ENCODE measurements around the gene AHSA1. TPM values are rescaled to one million over a fixed set of nuclear protein-coding genes. Genes with fewer than 3 reads are reported as not detected.

AHSA1 gene
- total RNA-seq, 1 experiment from 2014 or later, result 190 TPM

DNA sequence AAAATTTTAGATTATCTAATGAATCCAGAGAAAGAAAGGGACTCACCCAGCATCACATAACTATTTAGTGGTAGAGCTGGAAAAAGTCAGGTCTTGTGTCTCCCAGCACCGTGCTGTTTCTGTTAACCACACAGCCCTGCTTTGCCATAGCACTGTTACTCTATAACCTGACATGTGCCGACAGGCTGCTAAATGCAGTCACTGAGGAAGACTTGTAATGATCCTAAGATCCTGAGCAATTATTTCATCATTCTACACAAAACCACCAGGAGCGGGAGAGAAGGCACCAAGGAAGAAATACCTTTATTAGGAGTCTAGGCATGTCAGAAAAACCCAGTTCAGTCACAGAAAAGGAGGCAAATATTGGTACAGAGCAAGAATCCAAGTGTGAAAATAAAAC, 31.5 kb upstream of the AHSA1 start:
- H4K20me1 ChIP-seq (ENCODE audit: control insufficient read depth, insufficient read depth, insufficient read length), result no peaks in the 10 kb centered on the region
- H2BK15ac ChIP-seq (ENCODE audit: low read depth, low read length), result no peak overlapping the region
- no CpG with 5 or more reads among the region's 3 CpGs for WGBS (ENCODE audit: extremely low coverage, insufficient read length, low lambda C conversion rate)
- no peak overlapping the region for H3T11ph ChIP-seq (ENCODE audit: low read length)
- H3K56ac ChIP-seq (ENCODE audit: insufficient read length, low read depth, low read length), result no peak overlapping the region
- no peak overlapping the region for H3K23ac ChIP-seq (ENCODE audit: insufficient read length, low read depth, low read length)
- H3K9me3 ChIP-seq (ENCODE audit: control insufficient read depth, low read depth, low read length), result no peaks in the 10 kb centered on the region
- H3K79me1 ChIP-seq (ENCODE audit: insufficient read depth, low read depth, low read length, poor library complexity, severe bottlenecking), result no peaks in the 10 kb centered on the region
- H4K5ac ChIP-seq (ENCODE audit: insufficient read length, low read depth, low read length), result no peak overlapping the region
- no peak overlapping the region for H2BK20ac ChIP-seq (ENCODE audit: low read depth, low read length, poor library complexity, severe bottlenecking)
- H3K23me2 ChIP-seq (ENCODE audit: insufficient read length, low read depth, low read length, poor library complexity, severe bottlenecking), result no peaks in the 10 kb centered on the region
- Mint-ChIP-seq H3K4me3 (no peak overlapping the region), H3K27ac (no peak overlapping the region), H3K36me3 (ENCODE audit: insufficient read depth in 1 of 3, low read depth in 3 of 3) (peaks cover 18 to 66% (median 61%) of the 10 kb centered on the region in 3 experiments), H3K4me1 (peaks cover 9% of the 10 kb centered on the region in 2 experiments), H3K27me3 (ENCODE audit: low read depth) (no peaks in the 10 kb centered on the region), H3K9me3 (no peaks in the 10 kb centered on the region)
- H3K27ac ChIP-seq (ENCODE audit: insufficient read length, low read depth, low read length), result no peak overlapping the region
- H3K14ac ChIP-seq (ENCODE audit: insufficient read depth, low read length), result no peak overlapping the region
- TF ChIP-seq, protein P1, sequence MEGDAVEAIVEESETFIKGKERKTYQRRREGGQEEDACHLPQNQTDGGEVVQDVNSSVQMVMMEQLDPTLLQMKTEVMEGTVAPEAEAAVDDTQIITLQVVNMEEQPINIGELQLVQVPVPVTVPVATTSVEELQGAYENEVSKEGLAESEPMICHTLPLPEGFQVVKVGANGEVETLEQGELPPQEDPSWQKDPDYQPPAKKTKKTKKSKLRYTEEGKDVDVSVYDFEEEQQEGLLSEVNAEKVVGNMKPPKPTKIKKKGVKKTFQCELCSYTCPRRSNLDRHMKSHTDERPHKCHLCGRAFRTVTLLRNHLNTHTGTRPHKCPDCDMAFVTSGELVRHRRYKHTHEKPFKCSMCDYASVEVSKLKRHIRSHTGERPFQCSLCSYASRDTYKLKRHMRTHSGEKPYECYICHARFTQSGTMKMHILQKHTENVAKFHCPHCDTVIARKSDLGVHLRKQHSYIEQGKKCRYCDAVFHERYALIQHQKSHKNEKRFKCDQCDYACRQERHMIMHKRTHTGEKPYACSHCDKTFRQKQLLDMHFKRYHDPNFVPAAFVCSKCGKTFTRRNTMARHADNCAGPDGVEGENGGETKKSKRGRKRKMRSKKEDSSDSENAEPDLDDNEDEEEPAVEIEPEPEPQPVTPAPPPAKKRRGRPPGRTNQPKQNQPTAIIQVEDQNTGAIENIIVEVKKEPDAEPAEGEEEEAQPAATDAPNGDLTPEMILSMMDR (conservative IDR thresholded peaks at IDR 0.05), result no peak
- H3K9ac ChIP-seq (ENCODE audit: extremely low read depth, insufficient read length, low read length), result no peak overlapping the region
- no peak overlapping the region for H2BK5ac ChIP-seq (ENCODE audit: insufficient read length, low read length)
- H4K8ac ChIP-seq (replicated peaks; ENCODE audit: insufficient read length, low read depth, low read length), result no peak overlapping the region
- H2BK12ac ChIP-seq (ENCODE audit: insufficient read length, low read depth, low read length), result no peak overlapping the region
- H3K18ac ChIP-seq (ENCODE audit: insufficient read length, low read depth, low read length), result no peak overlapping the region
- no peaks in the 10 kb centered on the region for H3K79me2 ChIP-seq (ENCODE audit: insufficient read depth, low read length)
- H2BK120ac ChIP-seq (ENCODE audit: low read depth, low read length, poor library complexity, severe bottlenecking), result no peak overlapping the region
- H2AFZ ChIP-seq (ENCODE audit: low read length), result no peak overlapping the region
- no peak overlapping the region for H4K91ac ChIP-seq (ENCODE audit: insufficient read length, low read depth, low read length)
- DNase-seq, result no peak
- H3K4me2 ChIP-seq (ENCODE audit: insufficient read depth, insufficient read length, low read length), result no peak overlapping the region
- no peaks in the 10 kb centered on the region; the same call in 1 of the 2 replicates for H3K4me1 ChIP-seq (ENCODE audit: insufficient read depth, low read length)
- H3K27me3 ChIP-seq (ENCODE audit: insufficient read depth, low read length), result no peaks in the 10 kb centered on the region
- no peak overlapping the region for H2AK5ac ChIP-seq (ENCODE audit: insufficient read length, low read length)
- no peak overlapping the region for H3K4ac ChIP-seq (ENCODE audit: low read depth, low read length)
